Measurements from ENCODE around the gene MAP3K4.

MAP3K4 gene

DNA sequence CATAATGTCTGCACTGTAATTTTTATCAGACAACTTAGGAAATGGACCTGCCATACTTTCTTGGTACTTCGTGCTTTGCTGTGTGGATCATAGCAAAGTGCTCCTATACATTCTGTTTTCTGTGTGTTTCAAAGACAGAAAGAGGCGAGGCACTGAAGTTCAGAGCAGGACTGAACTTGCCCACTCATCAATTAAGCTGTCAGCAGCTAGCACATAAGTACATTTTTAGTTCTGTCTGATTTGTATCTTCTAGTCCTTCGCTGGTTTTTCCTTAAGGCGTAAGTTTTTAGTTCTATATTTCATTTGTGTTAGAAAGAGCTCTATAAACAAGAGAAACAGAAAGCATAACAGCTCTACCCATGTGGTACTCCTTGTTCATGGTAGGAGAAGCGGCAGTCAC lies 42.1 kb downstream of the MAP3K4 start:
- no peak for DNase-seq (ENCODE audit: low read depth)
- H3K4me3 ChIP-seq (ENCODE audit: low read depth, low read length), result no peak overlapping the region
- TF ChIP-seq, protein P1, sequence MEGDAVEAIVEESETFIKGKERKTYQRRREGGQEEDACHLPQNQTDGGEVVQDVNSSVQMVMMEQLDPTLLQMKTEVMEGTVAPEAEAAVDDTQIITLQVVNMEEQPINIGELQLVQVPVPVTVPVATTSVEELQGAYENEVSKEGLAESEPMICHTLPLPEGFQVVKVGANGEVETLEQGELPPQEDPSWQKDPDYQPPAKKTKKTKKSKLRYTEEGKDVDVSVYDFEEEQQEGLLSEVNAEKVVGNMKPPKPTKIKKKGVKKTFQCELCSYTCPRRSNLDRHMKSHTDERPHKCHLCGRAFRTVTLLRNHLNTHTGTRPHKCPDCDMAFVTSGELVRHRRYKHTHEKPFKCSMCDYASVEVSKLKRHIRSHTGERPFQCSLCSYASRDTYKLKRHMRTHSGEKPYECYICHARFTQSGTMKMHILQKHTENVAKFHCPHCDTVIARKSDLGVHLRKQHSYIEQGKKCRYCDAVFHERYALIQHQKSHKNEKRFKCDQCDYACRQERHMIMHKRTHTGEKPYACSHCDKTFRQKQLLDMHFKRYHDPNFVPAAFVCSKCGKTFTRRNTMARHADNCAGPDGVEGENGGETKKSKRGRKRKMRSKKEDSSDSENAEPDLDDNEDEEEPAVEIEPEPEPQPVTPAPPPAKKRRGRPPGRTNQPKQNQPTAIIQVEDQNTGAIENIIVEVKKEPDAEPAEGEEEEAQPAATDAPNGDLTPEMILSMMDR (IDR thresholded peaks at IDR 0.05; ENCODE audit: low read depth, low read length, missing control alignments), result no peak
- in situ Hi-C loops (cut with HindIII; ENCODE audit: low sequenced_read_pairs), result no loop called here

DNA sequence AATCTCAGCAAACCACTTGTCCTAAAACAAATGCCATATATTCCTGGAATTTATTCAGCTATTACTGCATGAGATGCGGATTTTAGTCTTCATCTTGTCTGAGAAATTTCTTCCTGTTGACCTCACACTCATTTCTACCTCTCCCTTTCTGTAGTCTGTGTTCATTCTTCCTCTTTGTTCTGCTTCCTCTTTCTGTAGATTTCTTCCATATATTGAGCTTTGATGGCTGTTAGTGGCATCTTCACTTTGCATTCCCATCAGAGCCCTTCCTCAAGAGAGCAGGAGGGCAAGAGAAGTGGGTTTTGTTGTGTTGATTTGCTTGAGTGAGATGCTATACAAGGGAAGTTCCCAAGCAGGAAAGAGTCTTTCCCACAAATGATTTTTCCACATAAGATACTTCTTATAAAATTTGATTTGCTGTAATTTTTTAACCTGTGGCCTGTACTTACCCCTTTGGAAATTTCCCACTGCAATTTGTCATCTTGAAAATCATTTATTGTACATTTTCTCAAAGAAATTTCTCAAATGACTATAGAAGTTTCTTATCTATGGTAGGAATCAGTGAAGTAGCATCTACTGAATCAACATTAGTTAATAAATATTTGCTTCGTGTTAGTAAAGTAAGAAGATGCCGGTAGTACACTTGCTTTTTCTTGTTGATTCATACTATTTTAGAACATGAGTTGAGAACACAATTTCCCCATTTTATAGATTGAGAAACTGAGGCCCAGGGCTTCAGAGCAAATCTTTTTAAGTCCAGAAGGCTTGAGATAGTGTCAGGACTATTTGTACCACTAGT lies 43.8 kb downstream of the MAP3K4 start:
- DNase-seq (ENCODE audit: low read depth), result no peak
- no peak overlapping the region for H3K4me3 ChIP-seq (ENCODE audit: low read depth, low read length)
- TF ChIP-seq, protein P1 (IDR thresholded peaks at IDR 0.05; ENCODE audit: low read depth, low read length, missing control alignments), result no peak
- in situ Hi-C loops (cut with HindIII; ENCODE audit: low sequenced_read_pairs), result no loop called here

DNA sequence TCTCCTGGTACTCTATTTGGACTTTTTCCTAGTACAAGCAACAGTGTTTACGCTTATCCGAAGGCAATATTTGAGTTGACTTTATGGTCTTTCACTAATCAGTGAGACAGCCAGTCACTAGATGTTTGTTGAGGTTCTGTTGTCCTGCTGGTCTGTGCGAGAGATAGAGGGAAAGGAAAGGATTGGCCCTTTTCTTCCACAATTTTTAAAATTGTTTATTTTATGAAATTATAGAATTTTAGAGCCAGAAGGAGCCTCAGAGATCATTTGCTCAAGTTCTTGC lies 44.4 kb downstream of the MAP3K4 start:
- no peak overlapping the region for H3K4me3 ChIP-seq (ENCODE audit: low read depth, low read length)
- DNase-seq (ENCODE audit: low read depth), result no peak
- in situ Hi-C loops (cut with HindIII; ENCODE audit: low sequenced_read_pairs), result no loop called here
- TF ChIP-seq, protein P1 (IDR thresholded peaks at IDR 0.05; ENCODE audit: low read depth, low read length, missing control alignments), result no peak

DNA sequence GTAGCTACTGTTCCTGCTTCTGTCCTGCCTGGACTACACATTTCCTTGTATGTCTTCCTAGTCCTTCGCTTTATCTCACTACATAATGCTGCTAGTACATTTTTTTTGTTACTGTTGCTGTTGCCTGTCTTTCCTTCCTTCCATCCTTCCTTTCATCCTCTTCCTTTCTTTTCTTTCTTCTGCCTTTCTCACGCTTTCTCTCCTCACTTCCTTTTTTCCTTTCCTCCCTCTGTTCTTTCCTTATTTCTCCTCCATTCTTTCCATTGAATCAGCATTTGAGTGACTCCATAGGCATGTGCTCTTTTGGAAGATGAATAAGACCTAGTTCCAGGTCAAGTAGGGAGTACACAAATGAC lies 46.3 kb downstream of the MAP3K4 start:
- H3K4me3 ChIP-seq (ENCODE audit: low read depth, low read length), result no peak overlapping the region
- in situ Hi-C loops (cut with HindIII; ENCODE audit: low sequenced_read_pairs), result no loop called here
- no peak for DNase-seq (ENCODE audit: low read depth)
- TF ChIP-seq, protein P1 (IDR thresholded peaks at IDR 0.05; ENCODE audit: low read depth, low read length, missing control alignments), result no peak

DNA sequence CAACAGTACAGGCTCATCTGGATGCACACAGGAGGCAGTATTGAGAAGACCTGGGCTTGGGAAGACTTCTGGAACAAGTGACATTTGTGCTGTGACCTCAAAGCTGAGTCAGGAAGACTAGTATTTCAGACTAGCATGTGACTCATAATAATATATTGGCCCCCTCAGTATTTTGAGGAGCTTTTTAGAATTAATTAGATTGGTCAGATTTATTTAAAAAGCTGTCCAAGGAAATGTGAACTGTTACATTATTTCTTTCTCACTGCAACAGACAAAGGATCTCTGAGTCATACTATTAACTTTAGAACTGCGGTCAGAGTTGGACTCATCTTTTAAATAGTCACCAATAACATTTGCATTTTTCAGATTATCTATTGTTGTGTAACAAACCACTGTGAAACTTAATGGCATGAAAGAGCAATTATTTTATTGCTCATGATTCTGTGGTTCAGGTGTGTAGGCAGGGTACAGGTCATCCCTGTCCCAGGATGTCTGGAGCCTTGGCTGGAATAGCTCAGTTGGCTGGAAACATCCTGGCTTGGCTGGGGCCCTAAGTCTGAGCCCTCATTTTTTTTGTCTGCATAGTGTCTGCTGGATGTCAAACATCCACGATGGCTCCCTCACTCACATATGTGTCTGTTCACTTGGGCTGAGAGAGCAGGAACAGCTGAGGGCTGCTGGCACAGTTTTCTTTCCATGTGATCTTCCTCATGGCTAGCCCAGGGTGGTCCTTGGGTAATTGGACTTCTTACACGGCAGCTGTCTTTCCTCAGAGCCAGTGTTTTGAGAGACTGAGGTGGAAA lies 46.9 kb downstream of the MAP3K4 start:
- in situ Hi-C loops (cut with HindIII; ENCODE audit: low sequenced_read_pairs), result no loop called here
- TF ChIP-seq, protein P1 (IDR thresholded peaks at IDR 0.05; ENCODE audit: low read depth, low read length, missing control alignments), result peak; percentile 58
- DNase-seq (ENCODE audit: low read depth), result peak; percentile 97
- no peak overlapping the region for H3K4me3 ChIP-seq (ENCODE audit: low read depth, low read length)

DNA sequence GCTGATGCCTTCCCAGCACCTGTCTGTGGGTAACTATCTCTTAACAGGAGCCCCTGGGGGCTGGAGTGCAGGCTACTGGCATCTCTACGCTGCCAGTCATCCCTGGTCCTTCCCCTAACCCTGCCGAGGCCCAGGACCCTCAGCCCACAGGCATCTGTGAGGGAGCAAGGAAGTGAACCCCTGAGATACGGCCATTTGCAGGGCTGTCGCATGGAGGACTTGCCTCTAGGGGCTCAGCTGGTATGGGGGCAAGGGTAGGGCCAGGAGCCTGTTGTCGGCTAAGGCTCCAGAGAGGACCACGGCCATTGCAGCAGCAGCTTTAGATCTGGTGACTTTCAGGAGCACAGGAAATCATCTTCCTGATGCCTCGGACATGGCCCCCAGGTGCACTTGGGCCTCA lies 49.7 kb downstream of the MAP3K4 start:
- TF ChIP-seq, protein P1 (IDR thresholded peaks at IDR 0.05; ENCODE audit: low read depth, low read length, missing control alignments), result no peak
- in situ Hi-C loops (cut with HindIII; ENCODE audit: low sequenced_read_pairs), result loop anchor here (10.0 kb wide), 2 partner anchors 46 to 104 kb away; partner anchors contain the start of gene MAP3K4
- no peak for DNase-seq (ENCODE audit: low read depth)
- no peak overlapping the region for H3K4me3 ChIP-seq (ENCODE audit: low read depth, low read length)

All from astrocyte of the cerebellum (primary cell).